Neural progenitor cell (in vitro differentiated cells): ENCODE measurements around the gene CREBL2. TPM values are rescaled to one million over a fixed set of nuclear protein-coding genes. Genes with fewer than 3 reads are reported as not detected.
"Not testable (repeated sequence)": the region's sequence is repeated elsewhere in the genome, so short reads cannot be mapped to it uniquely, and the experiment has no call there.

Source experiments
- DNase-seq: peaks from one replicate; pipeline ENCODE4 v3.0.0-alpha.2; 2016; ENCODE audit warnings: low spot score
- H2AFZ ChIP-seq: fragments of 200-600 bp; sonication (generic); replicated peaks from 2 replicates; pipeline ENCODE4 v1.6.1; 2016; ENCODE audit warnings: antibody characterized with exemption
- H3F3A ChIP-seq: fragments of 200-600 bp; sonication (generic); 2 replicates; pipeline ENCODE4 v1.6.1; 2016; ENCODE audit warnings: antibody characterized with exemption, low read depth
- H3K27ac ChIP-seq: fragments of 200-600 bp; sonication (generic); 2 replicates; pipeline ENCODE4 v1.5.1; 2016; ENCODE audit warnings: mild to moderate bottlenecking
- H3K27me3 ChIP-seq: fragments of 200-600 bp; sonication (generic); 2 replicates; pipeline ENCODE4 v1.6.1; 2016; ENCODE audit warnings: mild to moderate bottlenecking, moderate library complexity
- H3K36me3 ChIP-seq: fragments of 200-600 bp; sonication (generic); 2 replicates; pipeline ENCODE4 v1.5.1; 2016
- H3K4me1 ChIP-seq: fragments of 200-600 bp; sonication (generic); 2 replicates; pipeline ENCODE4 v1.6.1; 2016; ENCODE audit warnings: mixed run types
- H3K4me2 ChIP-seq: fragments of 200-600 bp; sonication (generic); 2 replicates; pipeline ENCODE4 v1.6.1; 2016
- H3K4me3 ChIP-seq: fragments of 200-600 bp; sonication (generic); 2 replicates; pipeline ENCODE4 v1.5.1; 2016
- H3K79me2 ChIP-seq: fragments of 200-600 bp; sonication (generic); 2 replicates; pipeline ENCODE4 v1.6.1; 2016; ENCODE audit warnings: low read depth
- H3K9ac ChIP-seq: fragments of 200-600 bp; sonication (generic); 2 replicates; pipeline ENCODE4 v1.6.1; 2016
- H3K9me3 ChIP-seq: fragments of 200-600 bp; sonication (generic); 2 replicates; pipeline ENCODE4 v1.5.1; 2016; ENCODE audit warnings: low read depth
- H4K20me1 ChIP-seq: fragments of 200-600 bp; sonication (generic); 2 replicates; pipeline ENCODE4 v1.6.1; 2016; ENCODE audit warnings: low read depth
- H3K27ac Mint-ChIP-seq: 3 replicates; pipeline ENCODE4 v1.8.0; 2021; ENCODE audit warnings: mixed read lengths
- H3K27me3 Mint-ChIP-seq: 2 replicates; pipeline ENCODE4 v1.8.0; 2022; ENCODE audit warnings: low read depth, mild to moderate bottlenecking, inconsistent platforms, moderate library complexity, mixed read lengths; ENCODE audit not compliant: insufficient read depth
- H3K36me3 Mint-ChIP-seq: 3 replicates; pipeline ENCODE4 v1.8.0; 2021; ENCODE audit warnings: mixed read lengths
- H3K4me1 Mint-ChIP-seq: 3 replicates; pipeline ENCODE4 v1.8.0; 2021; ENCODE audit warnings: mixed read lengths
- H3K4me3 Mint-ChIP-seq: 3 replicates; pipeline ENCODE4 v1.8.0; 2021; ENCODE audit warnings: mild to moderate bottlenecking, moderate library complexity, mixed read lengths
- H3K9me3 Mint-ChIP-seq: 3 replicates; pipeline ENCODE4 v1.8.0; 2020; ENCODE audit warnings: mixed read lengths
- CTCF ChIP-seq: fragments of 200-600 bp; sonication (generic); IDR thresholded peaks from 2 replicates; pipeline ENCODE4 v1.5.1; 2017; ENCODE audit warnings: antibody characterized with exemption, mild to moderate bottlenecking
- EZH2 ChIP-seq: fragments of 200-600 bp; sonication (generic); IDR thresholded peaks from 2 replicates; pipeline ENCODE4 v1.6.1; 2017; ENCODE audit warnings: antibody characterized with exemption, mild to moderate bottlenecking, moderate library complexity
- EZH2phosphoT487 ChIP-seq: fragments of 200-600 bp; sonication (generic); IDR thresholded peaks from 2 replicates; pipeline ENCODE4 v1.6.1; 2017; ENCODE audit warnings: antibody characterized with exemption
- total RNA-seq: library from RNA; depleted of rRNA; stranded (reverse); fragments of >200 nt; gene quantifications from 2 replicates; pipeline ENCODE4 v1.2.3, GENCODE V29; 2015; ENCODE audit warnings: low replicate concordance

Gene CREBL2
- total RNA-seq, 1 donor from 2014 or later, result 31.4 TPM

GRCh38 chr12:12577786-12578185 lies 33.9 kb upstream of the CREBL2 start:
- Histone ChIP-seq H3F3A (no peaks in the 10 kb centered on the region), H3K4me3 (no peak overlapping the region), H3K36me3 (no peaks in the 10 kb centered on the region), H3K27ac (no peak overlapping the region), H2AFZ (no peak overlapping the region), H4K20me1 (no peaks in the 10 kb centered on the region), H3K4me1 (no peaks in the 10 kb centered on the region), H3K9me3 (no peaks in the 10 kb centered on the region), H3K9ac (no peak overlapping the region), H3K4me2 (no peak overlapping the region), H3K79me2 (no peaks in the 10 kb centered on the region), H3K27me3 (no peaks in the 10 kb centered on the region)
- H3K27ac Mint-ChIP-seq, result no peak overlapping the region
- peaks cover 3% of the 10 kb centered on the region for H3K27me3 Mint-ChIP-seq
- no peaks in the 10 kb centered on the region for H3K36me3 Mint-ChIP-seq
- no peaks in the 10 kb centered on the region for H3K9me3 Mint-ChIP-seq
- no peak overlapping the region for H3K4me3 Mint-ChIP-seq
- no peak for TF ChIP-seq EZH2phosphoT487
- H3K4me1 Mint-ChIP-seq, result no peaks in the 10 kb centered on the region
- DNase-seq, result no peak

GRCh38 chr12:12580716-12581115 lies 31.0 kb upstream of the CREBL2 start:
- not testable (repeated sequence) for H3K27ac ChIP-seq, H3K27me3 ChIP-seq, H3K4me1 Mint-ChIP-seq, H3K36me3 Mint-ChIP-seq, DNase-seq, H2AFZ ChIP-seq, H3K4me1 ChIP-seq, H4K20me1 ChIP-seq, H3K4me3 Mint-ChIP-seq, H3K27ac Mint-ChIP-seq, H3K79me2 ChIP-seq, H3K36me3 ChIP-seq, H3K27me3 Mint-ChIP-seq, H3K4me2 ChIP-seq, H3F3A ChIP-seq, H3K9me3 Mint-ChIP-seq, H3K9ac ChIP-seq, H3K9me3 ChIP-seq, H3K4me3 ChIP-seq

- Mint-ChIP-seq H3K27ac (no peak overlapping the region), H3K36me3 (no peaks in the 10 kb centered on the region), H3K4me1 (no peaks in the 10 kb centered on the region), H3K9me3 (no peaks in the 10 kb centered on the region), H3K27me3 (peaks cover 3% of the 10 kb centered on the region), H3K4me3 (no peak overlapping the region)
- no peak overlapping the region for H3K4me3 ChIP-seq
- no peak for DNase-seq
- TF ChIP-seq EZH2, result no peak
- TF ChIP-seq EZH2phosphoT487, result no peak
- no peak for TF ChIP-seq CTCF
- no peaks in the 10 kb centered on the region for H3K27me3 ChIP-seq
- no peaks in the 10 kb centered on the region for H4K20me1 ChIP-seq
- H3K9me3 ChIP-seq, result no peaks in the 10 kb centered on the region
- no peaks in the 10 kb centered on the region for H3K4me1 ChIP-seq
- no peaks in the 10 kb centered on the region for H3K79me2 ChIP-seq
- H3K4me2 ChIP-seq, result no peak overlapping the region
- H3K27ac ChIP-seq, result no peak overlapping the region
- no peaks in the 10 kb centered on the region for H3F3A ChIP-seq
- no peak overlapping the region for H3K9ac ChIP-seq
- H3K36me3 ChIP-seq, result no peaks in the 10 kb centered on the region
- peak overlapping the region; percentile 80 for H2AFZ ChIP-seq
These were observed 29.3 kb upstream of the CREBL2 start for GRCh38 chr12:12582193-12582881.

GRCh38 chr12:12582895-12583303 lies 28.8 kb upstream of the CREBL2 start:
- Mint-ChIP-seq H3K36me3 (no peaks in the 10 kb centered on the region), H3K27me3 (peaks cover 3% of the 10 kb centered on the region), H3K4me3 (no peak overlapping the region), H3K27ac (no peak overlapping the region), H3K9me3 (no peaks in the 10 kb centered on the region), H3K4me1 (no peaks in the 10 kb centered on the region)
- no peaks in the 10 kb centered on the region for H4K20me1 ChIP-seq
- H3K36me3 ChIP-seq, result no peaks in the 10 kb centered on the region
- H3K27me3 ChIP-seq, result no peaks in the 10 kb centered on the region
- H2AFZ ChIP-seq, result no peak overlapping the region
- no peaks in the 10 kb centered on the region for H3K4me1 ChIP-seq
- no peaks in the 10 kb centered on the region for H3K9me3 ChIP-seq
- DNase-seq, result no peak
- TF ChIP-seq EZH2phosphoT487, result no peak
- TF ChIP-seq EZH2, result no peak
- no peak for TF ChIP-seq CTCF
- H3K4me3 ChIP-seq, result no peak overlapping the region
- no peaks in the 10 kb centered on the region for H3K79me2 ChIP-seq
- H3K9ac ChIP-seq, result no peak overlapping the region
- no peak overlapping the region for H3K4me2 ChIP-seq
- no peak overlapping the region for H3K27ac ChIP-seq
- no peaks in the 10 kb centered on the region for H3F3A ChIP-seq
